Glutamatergic neuron (in vitro differentiated cells): Measurements from ENCODE around the gene SEMG2. TPM values are rescaled to one million over a fixed set of nuclear protein-coding genes. Genes with fewer than 3 reads are reported as not detected.

ENCODE experiments used
- DNase-seq: peaks from one replicate; pipeline ENCODE4 v3.0.0; 2022
- H3K27ac Mint-ChIP-seq: one replicate; pipeline ENCODE4 v1.8.0; 2020; ENCODE audit warnings: mild to moderate bottlenecking, mixed read lengths, inconsistent platforms; ENCODE audit not compliant: unreplicated experiment
- H3K27me3 Mint-ChIP-seq: one replicate; pipeline ENCODE4 v1.8.0; 2020; ENCODE audit warnings: mild to moderate bottlenecking, moderate library complexity, mixed read lengths, inconsistent platforms; ENCODE audit not compliant: unreplicated experiment
- H3K36me3 Mint-ChIP-seq: one replicate; pipeline ENCODE4 v1.8.0; 2020; ENCODE audit warnings: mild to moderate bottlenecking, mixed read lengths, inconsistent platforms; ENCODE audit not compliant: unreplicated experiment
- H3K4me1 Mint-ChIP-seq: one replicate; pipeline ENCODE4 v1.8.0; 2020; ENCODE audit warnings: mild to moderate bottlenecking, low read depth, mixed read lengths, inconsistent platforms; ENCODE audit not compliant: unreplicated experiment
- H3K4me3 Mint-ChIP-seq: one replicate; pipeline ENCODE4 v1.8.0; 2020; ENCODE audit warnings: mild to moderate bottlenecking, mixed read lengths, inconsistent platforms; ENCODE audit not compliant: unreplicated experiment
- H3K9me3 Mint-ChIP-seq: one replicate; pipeline ENCODE4 v1.8.0; 2020; ENCODE audit warnings: mild to moderate bottlenecking, moderate library complexity, mixed read lengths, inconsistent platforms; ENCODE audit not compliant: unreplicated experiment
- total RNA-seq: library from RNA; stranded (reverse); fragmentation: NEBNext Ultra II Directional; extraction: Animal tissue kit (Norgen Biotek cat#: 25700); gene quantifications from one replicate; pipeline ENCODE4 v1.2.1, GENCODE V29; 2021; ENCODE audit not compliant: unreplicated experiment
- TF ChIP-seq, protein P1 (sequence below): fragments of 200-600 bp; sonication (generic); IDR thresholded peaks from one replicate; pipeline ENCODE4 v1.5.0; 2021; ENCODE audit not compliant: partially characterized antibody, unreplicated experiment

SEMG2 gene
- total RNA-seq, 1 donor from 2014 or later: not detected

- Mint-ChIP-seq H3K27me3 (no peaks in the 10 kb centered on the region), H3K27ac (no peak within 1 kb of the TSS), H3K4me3 (no peak within 1 kb of the TSS), H3K4me1 (no peaks in the 10 kb centered on the region), H3K9me3 (no peaks in the 10 kb centered on the region), H3K36me3 (no peaks in the 10 kb centered on the region)
- DNase-seq: no peak
- TF ChIP-seq, protein P1, sequence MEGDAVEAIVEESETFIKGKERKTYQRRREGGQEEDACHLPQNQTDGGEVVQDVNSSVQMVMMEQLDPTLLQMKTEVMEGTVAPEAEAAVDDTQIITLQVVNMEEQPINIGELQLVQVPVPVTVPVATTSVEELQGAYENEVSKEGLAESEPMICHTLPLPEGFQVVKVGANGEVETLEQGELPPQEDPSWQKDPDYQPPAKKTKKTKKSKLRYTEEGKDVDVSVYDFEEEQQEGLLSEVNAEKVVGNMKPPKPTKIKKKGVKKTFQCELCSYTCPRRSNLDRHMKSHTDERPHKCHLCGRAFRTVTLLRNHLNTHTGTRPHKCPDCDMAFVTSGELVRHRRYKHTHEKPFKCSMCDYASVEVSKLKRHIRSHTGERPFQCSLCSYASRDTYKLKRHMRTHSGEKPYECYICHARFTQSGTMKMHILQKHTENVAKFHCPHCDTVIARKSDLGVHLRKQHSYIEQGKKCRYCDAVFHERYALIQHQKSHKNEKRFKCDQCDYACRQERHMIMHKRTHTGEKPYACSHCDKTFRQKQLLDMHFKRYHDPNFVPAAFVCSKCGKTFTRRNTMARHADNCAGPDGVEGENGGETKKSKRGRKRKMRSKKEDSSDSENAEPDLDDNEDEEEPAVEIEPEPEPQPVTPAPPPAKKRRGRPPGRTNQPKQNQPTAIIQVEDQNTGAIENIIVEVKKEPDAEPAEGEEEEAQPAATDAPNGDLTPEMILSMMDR: no peak
Observed at GRCh38 chr20:45254383-45255262, 33.5 kb downstream of the SEMG2 start, which contains the start of gene SLPI. TSS of gene SLPI (minus strand) at chr20:45254564. CDS start at chr20:45254543, 21 bp downstream.

GRCh38 chr20:45257161-45257560 is 36.0 kb downstream of the SEMG2 start:
- Mint-ChIP-seq H3K27ac (no peak overlapping the region), H3K4me1 (no peaks in the 10 kb centered on the region), H3K9me3 (no peaks in the 10 kb centered on the region), H3K27me3 (no peaks in the 10 kb centered on the region), H3K36me3 (no peaks in the 10 kb centered on the region), H3K4me3 (no peak overlapping the region)
- TF ChIP-seq, protein P1: no peak
- no peak for DNase-seq

DNA sequence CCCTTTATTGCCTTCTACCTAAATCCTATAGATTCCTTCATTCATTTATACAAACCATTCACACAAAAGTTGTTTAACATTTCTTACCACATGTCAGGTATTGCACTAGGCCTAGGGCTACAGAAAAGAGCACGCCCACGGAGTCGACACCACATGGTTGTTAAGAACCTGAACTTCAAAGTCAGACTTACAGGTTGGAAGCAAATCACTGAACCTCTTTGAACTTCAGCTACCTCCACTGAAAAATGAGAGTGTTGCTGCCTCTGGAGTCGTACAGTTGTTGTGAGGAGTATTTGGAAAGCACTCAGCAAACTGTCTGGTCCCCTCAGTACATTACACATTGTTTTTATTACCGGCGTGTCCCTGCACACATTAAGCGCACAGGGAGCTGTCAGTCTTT is 36.5 kb downstream of the SEMG2 start:
- Mint-ChIP-seq H3K36me3 (no peaks in the 10 kb centered on the region), H3K27ac (no peak overlapping the region), H3K4me1 (no peaks in the 10 kb centered on the region), H3K27me3 (no peaks in the 10 kb centered on the region), H3K9me3 (no peaks in the 10 kb centered on the region), H3K4me3 (no peak overlapping the region)
- TF ChIP-seq, protein P1: no peak
- no peak for DNase-seq

GRCh38 chr20:45258259-45258658 is 37.1 kb downstream of the SEMG2 start:
- H3K27ac Mint-ChIP-seq: no peak overlapping the region
- H3K4me1 Mint-ChIP-seq: no peaks in the 10 kb centered on the region
- no peak overlapping the region for H3K4me3 Mint-ChIP-seq
- TF ChIP-seq, protein P1: no peak
- no peaks in the 10 kb centered on the region for H3K27me3 Mint-ChIP-seq
- DNase-seq: no peak
- H3K36me3 Mint-ChIP-seq: no peaks in the 10 kb centered on the region
- H3K9me3 Mint-ChIP-seq: no peaks in the 10 kb centered on the region

DNA sequence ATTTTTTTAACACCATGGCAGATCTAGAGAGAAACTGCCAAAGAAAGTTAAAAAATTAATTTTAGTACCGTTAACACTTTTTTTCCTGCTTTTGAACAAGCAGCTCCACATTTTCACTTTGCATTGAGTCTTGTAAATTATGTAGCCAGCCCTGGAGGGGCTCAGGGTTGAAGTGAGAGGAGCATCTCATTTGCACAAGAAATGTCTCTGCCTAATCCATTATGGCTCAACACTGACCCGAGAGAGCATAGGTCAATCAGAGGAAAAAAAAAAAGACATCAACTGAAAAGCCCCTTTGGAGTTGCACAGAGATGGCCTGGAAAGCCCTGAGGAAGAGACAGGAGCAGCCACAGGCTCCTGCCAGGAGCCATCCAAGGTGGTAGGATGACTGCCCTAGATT is 37.5 kb downstream of the SEMG2 start:
- no peaks in the 10 kb centered on the region for H3K27me3 Mint-ChIP-seq
- no peaks in the 10 kb centered on the region for H3K4me1 Mint-ChIP-seq
- no peak for DNase-seq
- H3K9me3 Mint-ChIP-seq: no peaks in the 10 kb centered on the region
- H3K4me3 Mint-ChIP-seq: no peak overlapping the region
- H3K36me3 Mint-ChIP-seq: no peaks in the 10 kb centered on the region
- H3K27ac Mint-ChIP-seq: no peak overlapping the region
- TF ChIP-seq, protein P1: no peak
